GM23248 (cell line): ENCODE data around the gene ZNF791.
"Not testable (repeated sequence)": the region's sequence is repeated elsewhere in the genome, so short reads cannot be mapped to it uniquely, and the experiment has no call there.

Experiments
- EZH2 ChIP-seq: fragments of 200-600 bp; sonication (generic); IDR thresholded peaks from 2 replicates; pipeline ENCODE4 v1.6.1; 2018; ENCODE audit warnings: antibody characterized with exemption, mild to moderate bottlenecking; ENCODE audit not compliant: insufficient read depth, poor library complexity, severe bottlenecking
- EZH2phosphoT487 ChIP-seq: fragments of 200-600 bp; sonication (generic); IDR thresholded peaks from 2 replicates; pipeline ENCODE4 v1.6.1; 2018; ENCODE audit warnings: antibody characterized with exemption, moderate library complexity, mild to moderate bottlenecking, low read depth; ENCODE audit not compliant: insufficient read depth

GRCh38 chr19:12621253-12622024 is 10.7 kb downstream of the ZNF791 start:
- TF ChIP-seq EZH2, EZH2phosphoT487: not testable (repeated sequence)
